HL-60 (cell line): Measurements from ENCODE around the gene RGP1.

Experiments used
- CTCF ChIP-seq: IDR thresholded peaks from one replicate; pipeline ENCODE4 v1.5.1; 2011; ENCODE audit warnings: low read length, control low read depth, inconsistent platforms; ENCODE audit not compliant: insufficient read depth
- GABPA ChIP-seq: IDR thresholded peaks from 2 replicates; pipeline ENCODE4 v1.6.1; 2012; ENCODE audit warnings: low read depth
- POLR2AphosphoS5 ChIP-seq: IDR thresholded peaks from 2 replicates; pipeline ENCODE4 v1.6.1; 2012; ENCODE audit warnings: low read depth
- REST ChIP-seq: IDR thresholded peaks from 2 replicates; pipeline ENCODE4 v1.6.1; 2012; ENCODE audit warnings: low read depth; ENCODE audit not compliant: insufficient replicate concordance
- SPI1 ChIP-seq: IDR thresholded peaks from 2 replicates; pipeline ENCODE4 v1.6.1; 2012; ENCODE audit warnings: low read depth, mild to moderate bottlenecking, borderline replicate concordance

- no peak for TF ChIP-seq CTCF
- no peak for TF ChIP-seq POLR2AphosphoS5
- TF ChIP-seq REST = no peak
- no peak for TF ChIP-seq SPI1
- no peak for TF ChIP-seq GABPA
These were observed 23.7 kb upstream of the RGP1 start for GRCh38 chr9:35725362-35725761.
